IPS-18c (cell line): ENCODE measurements around the gene STON2.

Experiments used
- H3K4me3 ChIP-seq: 2 replicates; pipeline ENCODE4 v1.7.0; 2013; ENCODE audit warnings: low read depth, mild to moderate bottlenecking, low read length, moderate library complexity; ENCODE audit not compliant: insufficient read depth
- H3K9me3 ChIP-seq: one replicate; pipeline ENCODE4 v1.6.1; 2013; ENCODE audit warnings: mild to moderate bottlenecking, low read length, moderate library complexity; ENCODE audit not compliant: control insufficient read depth, insufficient read depth

Gene STON2

GRCh38 chr14:81326451-81326850 lies 73.7 kb downstream of the STON2 start:
- H3K9me3 ChIP-seq = peaks cover 2% of the 10 kb centered on the region
- no peak overlapping the region for H3K4me3 ChIP-seq

GRCh38 chr14:81324011-81324410 lies 76.1 kb downstream of the STON2 start:
- peak overlapping the region; percentile 52 for H3K4me3 ChIP-seq
- peaks cover 2% of the 10 kb centered on the region for H3K9me3 ChIP-seq

- peaks cover 2% of the 10 kb centered on the region for H3K9me3 ChIP-seq
- no peak overlapping the region; the same call in 1 of the 2 replicates for H3K4me3 ChIP-seq
Measured at GRCh38 chr14:81323093-81323492, 77.0 kb downstream of the STON2 start.

GRCh38 chr14:81319946-81320345 lies 80.2 kb downstream of the STON2 start:
- Histone ChIP-seq H3K9me3 (peaks cover 2% of the 10 kb centered on the region), H3K4me3 (no peak overlapping the region)

GRCh38 chr14:81319314-81319713 lies 80.8 kb downstream of the STON2 start:
- peaks cover 2% of the 10 kb centered on the region for H3K9me3 ChIP-seq
- H3K4me3 ChIP-seq = no peak overlapping the region

GRCh38 chr14:81315341-81315740 lies 84.8 kb downstream of the STON2 start:
- Histone ChIP-seq H3K9me3 (no peaks in the 10 kb centered on the region), H3K4me3 (no peak overlapping the region)

GRCh38 chr14:81314443-81315175 lies 85.5 kb downstream of the STON2 start:
- H3K9me3 ChIP-seq = no peaks in the 10 kb centered on the region
- H3K4me3 ChIP-seq = no peak overlapping the region

- H3K4me3 ChIP-seq = no peak overlapping the region
- H3K9me3 ChIP-seq = no peaks in the 10 kb centered on the region
Measured at GRCh38 chr14:81313775-81314429, 86.2 kb downstream of the STON2 start.

GRCh38 chr14:81313200-81313599 lies 86.9 kb downstream of the STON2 start:
- Histone ChIP-seq H3K9me3 (no peaks in the 10 kb centered on the region), H3K4me3 (no peak overlapping the region)

GRCh38 chr14:81312289-81312876 lies 87.7 kb downstream of the STON2 start:
- no peak overlapping the region for H3K4me3 ChIP-seq

GRCh38 chr14:81311778-81312177 lies 88.3 kb downstream of the STON2 start:
- H3K9me3 ChIP-seq = no peaks in the 10 kb centered on the region
- H3K4me3 ChIP-seq = no peak overlapping the region

More at GRCh38 chr14:81312289-81312876, 87.7 kb downstream of the STON2 start:
- no peaks in the 10 kb centered on the region for H3K9me3 ChIP-seq

GRCh38 chr14:81311141-81311540 lies 89.0 kb downstream of the STON2 start:
- H3K4me3 ChIP-seq = no peak overlapping the region
- H3K9me3 ChIP-seq = no peaks in the 10 kb centered on the region

- H3K4me3 ChIP-seq = no peak overlapping the region
- no peaks in the 10 kb centered on the region for H3K9me3 ChIP-seq
Measured at GRCh38 chr14:81310606-81311005, 89.5 kb downstream of the STON2 start.

- H3K4me3 ChIP-seq = no peak overlapping the region
- no peaks in the 10 kb centered on the region for H3K9me3 ChIP-seq
Measured at GRCh38 chr14:81309511-81309910, 90.6 kb downstream of the STON2 start.

- Histone ChIP-seq H3K9me3 (no peaks in the 10 kb centered on the region), H3K4me3 (no peak overlapping the region)
Measured at GRCh38 chr14:81305743-81306142, 94.4 kb downstream of the STON2 start.

- no peaks in the 10 kb centered on the region for H3K9me3 ChIP-seq
- no peak overlapping the region for H3K4me3 ChIP-seq
Measured at GRCh38 chr14:81305065-81305464, 95.1 kb downstream of the STON2 start.

GRCh38 chr14:81303258-81303935 lies 96.7 kb downstream of the STON2 start:
- no peaks in the 10 kb centered on the region for H3K9me3 ChIP-seq
- no peak overlapping the region for H3K4me3 ChIP-seq

- no peak overlapping the region for H3K4me3 ChIP-seq
- no peaks in the 10 kb centered on the region for H3K9me3 ChIP-seq
Measured at GRCh38 chr14:81302638-81303037, 97.5 kb downstream of the STON2 start.
